ENCODE results near the gene SENP6.

GRCh38 chr6:75608304-75608703 lies 6.6 kb downstream of the SENP6 start:
- TF ChIP-seq CTCF (IDR thresholded peaks at IDR 0.05) = no peak
- TF ChIP-seq POLR2A (IDR thresholded peaks at IDR 0.05) = no peak

All from prostate gland (tissue), 2 donors.